ENCODE results near the gene KCNJ13. TPM values are rescaled to one million over a fixed set of nuclear protein-coding genes. Genes with fewer than 3 reads are reported as not detected.

KCNJ13 gene
- total RNA-seq, 1 experiment from 2014 or later: 0.59 TPM

DNA sequence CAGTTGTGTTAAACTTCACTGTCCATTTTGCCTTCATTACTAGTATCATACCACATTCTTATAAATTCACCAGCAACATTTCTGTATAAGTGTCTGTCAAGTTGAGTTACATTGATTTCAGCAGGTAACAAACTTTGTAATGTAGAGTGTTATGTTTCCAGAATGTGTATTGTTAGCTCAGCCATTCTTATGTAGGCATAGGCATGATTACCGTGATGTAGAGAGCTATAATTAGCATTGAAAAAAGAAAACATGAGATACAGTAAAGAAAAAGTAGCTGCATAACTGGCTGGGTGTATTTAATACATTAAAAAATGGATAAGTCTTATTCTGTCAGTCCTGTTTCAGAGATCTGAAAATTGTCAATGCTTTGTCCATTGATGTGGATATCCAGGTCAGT lies 8.5 kb downstream of the KCNJ13 start:
- BruUV-seq (replicated peaks): no TSS peak
- intact Hi-C loops (cut with micrococcal nuclease; ENCODE audit: unreplicated experiment): no loop called here
- DNase-seq: no peak
- Mint-ChIP-seq H3K4me1 (ENCODE audit: low read depth, unreplicated experiment) (peaks cover 5% of the 10 kb centered on the region), H3K27me3 (ENCODE audit: insufficient read depth, unreplicated experiment) (no peaks in the 10 kb centered on the region), H3K27ac (ENCODE audit: unreplicated experiment) (no peak overlapping the region), H3K36me3 (ENCODE audit: insufficient read depth, unreplicated experiment) (peaks cover 35% of the 10 kb centered on the region), H3K4me3 (ENCODE audit: unreplicated experiment) (no peak overlapping the region), H3K9me3 (ENCODE audit: unreplicated experiment) (no peaks in the 10 kb centered on the region)
- no peak overlapping the region for H3K4me3 ChIP-seq (ENCODE audit: low read depth, low read length)
- ChIA-PET CTCF (no interaction called here), POLR2A (no interaction called here)
- no peaks in the 10 kb centered on the region for H3K9me3 ChIP-seq
- H3K36me3 ChIP-seq (ENCODE audit: control insufficient read depth, insufficient read depth, low read length): no peaks in the 10 kb centered on the region
- H3K27me3 ChIP-seq (replicated peaks; ENCODE audit: control insufficient read depth, insufficient read depth, low read length): no peaks in the 10 kb centered on the region
- H3K4me1 ChIP-seq: peaks cover 9% of the 10 kb centered on the region
- no peak for TF ChIP-seq CTCF (IDR thresholded peaks at IDR 0.05; ENCODE audit: insufficient read depth in 1 of 2, low read depth in 1 of 2, low read length in 1 of 2, severe bottlenecking in 1 of 2, unreplicated experiment in 1 of 2)

DNA sequence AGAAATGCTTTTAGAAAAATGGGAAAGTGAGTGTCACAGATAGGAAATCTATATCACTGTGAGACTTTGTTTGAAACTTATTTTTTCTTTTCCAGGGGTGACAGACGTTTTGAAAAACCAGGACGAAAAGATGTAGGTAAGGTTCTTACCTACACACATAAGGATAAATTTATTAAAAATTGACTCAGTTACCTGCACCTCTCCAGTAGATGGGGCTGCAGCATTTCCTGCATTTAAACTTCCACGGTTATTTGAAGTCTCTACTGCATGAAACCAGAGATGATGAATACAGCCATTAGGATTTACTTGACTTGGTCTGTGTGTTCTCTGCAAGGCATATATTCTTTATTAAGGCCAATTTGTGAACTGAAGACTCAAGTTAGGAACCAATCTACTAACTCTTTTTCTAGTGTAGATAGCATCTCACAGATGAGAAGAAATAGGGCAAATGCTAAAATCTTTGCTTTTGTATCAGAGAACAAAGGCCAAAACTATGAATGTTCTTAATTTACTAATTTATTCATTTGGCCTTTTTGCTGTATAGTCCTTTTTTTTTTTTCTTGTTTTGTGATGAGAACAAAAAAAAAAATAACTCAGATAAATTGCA lies 15.0 kb downstream of the KCNJ13 start:
- no peaks in the 10 kb centered on the region for H3K9me3 ChIP-seq
- H3K27me3 ChIP-seq (replicated peaks; ENCODE audit: control insufficient read depth, insufficient read depth, low read length): no peaks in the 10 kb centered on the region
- Mint-ChIP-seq H3K27me3 (ENCODE audit: insufficient read depth, unreplicated experiment) (no peaks in the 10 kb centered on the region), H3K27ac (ENCODE audit: unreplicated experiment) (no peak overlapping the region), H3K36me3 (ENCODE audit: insufficient read depth, unreplicated experiment) (peaks cover 27% of the 10 kb centered on the region), H3K4me1 (ENCODE audit: low read depth, unreplicated experiment) (no peaks in the 10 kb centered on the region), H3K9me3 (ENCODE audit: unreplicated experiment) (no peaks in the 10 kb centered on the region), H3K4me3 (ENCODE audit: unreplicated experiment) (no peak overlapping the region)
- H3K36me3 ChIP-seq (ENCODE audit: control insufficient read depth, insufficient read depth, low read length): no peaks in the 10 kb centered on the region; the same call in 1 of the 2 replicates
- no peaks in the 10 kb centered on the region for H3K4me1 ChIP-seq
- H3K4me3 ChIP-seq (ENCODE audit: low read depth, low read length): no peak overlapping the region
- intact Hi-C loops (cut with micrococcal nuclease; ENCODE audit: unreplicated experiment): no loop called here
- CTCF ChIA-PET: no interaction called here
- POLR2A ChIA-PET: no interaction called here
- DNase-seq: peak in 1 of 2 experiments; percentile 27
- peak in 1 of 2 experiments; percentile 49 for TF ChIP-seq CTCF (IDR thresholded peaks at IDR 0.05; ENCODE audit: insufficient read depth in 1 of 2, low read depth in 1 of 2, low read length in 1 of 2, severe bottlenecking in 1 of 2, unreplicated experiment in 1 of 2)
- BruUV-seq (replicated peaks): no TSS peak

- intact Hi-C loops (cut with micrococcal nuclease; ENCODE audit: unreplicated experiment): no loop called here
- Histone ChIP-seq H3K4me3 (ENCODE audit: low read depth, low read length) (no peak overlapping the region), H3K27me3 (replicated peaks; ENCODE audit: control insufficient read depth, insufficient read depth, low read length) (no peaks in the 10 kb centered on the region), H3K4me1 (no peaks in the 10 kb centered on the region), H3K36me3 (ENCODE audit: control insufficient read depth, insufficient read depth, low read length) (no peaks in the 10 kb centered on the region; the same call in 1 of the 2 replicates), H3K9me3 (no peaks in the 10 kb centered on the region)
- BruUV-seq (replicated peaks): no TSS peak
- Mint-ChIP-seq H3K27ac (ENCODE audit: unreplicated experiment) (no peak overlapping the region), H3K4me3 (ENCODE audit: unreplicated experiment) (no peak overlapping the region), H3K4me1 (ENCODE audit: low read depth, unreplicated experiment) (no peaks in the 10 kb centered on the region), H3K27me3 (ENCODE audit: insufficient read depth, unreplicated experiment) (no peaks in the 10 kb centered on the region), H3K36me3 (ENCODE audit: insufficient read depth, unreplicated experiment) (peaks cover 15% of the 10 kb centered on the region), H3K9me3 (ENCODE audit: unreplicated experiment) (no peaks in the 10 kb centered on the region)
- ChIA-PET POLR2A (no interaction called here), CTCF (no interaction called here)
- no peak for TF ChIP-seq CTCF (IDR thresholded peaks at IDR 0.05; ENCODE audit: insufficient read depth in 1 of 2, low read depth in 1 of 2, low read length in 1 of 2, severe bottlenecking in 1 of 2, unreplicated experiment in 1 of 2)
- no peak for DNase-seq
Measured at GRCh38 chr2:232757905-232758304, 18.5 kb downstream of the KCNJ13 start.
